ENCODE data around the gene P2RY8. TPM values are rescaled to one million over a fixed set of nuclear protein-coding genes. Genes with fewer than 3 reads are reported as not detected.

The P2RY8 gene
- total RNA-seq, 2 experiments from 2014 or later: 139 TPM

DNA sequence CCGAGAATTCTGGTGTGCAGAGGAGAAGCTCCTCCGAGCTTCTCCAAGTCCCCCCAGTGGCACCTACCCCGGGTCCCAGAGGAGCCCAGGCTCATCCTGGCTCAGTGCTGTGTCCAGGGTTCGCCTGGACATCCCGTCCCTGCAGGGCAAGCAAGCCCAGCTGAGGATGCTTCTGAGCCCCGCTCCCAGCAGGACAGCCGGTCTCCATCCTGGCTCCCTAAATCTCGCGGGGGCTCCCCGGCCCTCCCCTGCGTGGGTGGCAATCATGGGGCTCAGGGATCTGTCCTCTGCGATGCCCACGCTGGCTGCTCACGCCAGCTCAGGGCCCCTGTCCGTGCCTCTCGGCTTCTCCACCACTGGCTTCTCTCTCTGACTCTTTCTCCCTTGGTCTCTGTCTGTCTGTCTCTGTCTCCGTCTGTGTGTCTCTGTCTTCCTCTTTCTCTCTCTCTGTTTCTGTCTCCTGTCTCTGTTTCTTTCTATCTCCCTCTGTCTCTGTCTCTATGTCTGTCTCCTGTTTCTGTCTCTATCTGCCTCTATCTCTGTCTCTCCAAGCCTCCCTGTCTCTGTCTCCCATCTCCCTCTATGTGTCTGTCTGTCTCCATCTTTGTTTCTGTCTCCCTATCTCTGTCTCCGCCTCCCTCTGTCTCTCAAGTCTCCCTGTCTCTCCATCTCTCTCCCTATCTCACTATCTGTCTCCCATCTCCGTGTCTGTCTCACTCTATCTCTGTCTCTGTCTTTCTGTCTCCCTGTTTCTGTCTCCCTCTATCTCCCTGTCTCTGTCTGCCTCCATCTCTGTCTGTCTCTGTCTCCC is 117.2 kb downstream of the P2RY8 start:
- ChIA-PET POLR2A (no interaction called here), CTCF (no interaction called here)
- no peak overlapping the region for H3K4me3 Mint-ChIP-seq
- ATAC-seq (ENCODE audit: poor library complexity) (no peak), DNase-seq (peak in 1 of 14 experiments; percentile 30)
- Histone ChIP-seq H3K36me3 (ENCODE audit: insufficient read depth, low read length) (peaks cover 46% of the 10 kb centered on the region), H3K9me3 (ENCODE audit: control insufficient read depth in 1 of 2, insufficient read depth in 1 of 2, low read length in 2 of 2) (peaks cover 14 to 50% of the 10 kb centered on the region in 2 experiments), H3K27ac (ENCODE audit: low read depth in 1 of 2, low read length in 2 of 2) (no peak overlapping the region), H3K4me3 (ENCODE audit: low read length) (no peak overlapping the region), H3K4me1 (ENCODE audit: insufficient read depth, low read length) (no peaks in the 10 kb centered on the region), H3K27me3 (ENCODE audit: control insufficient read depth in 1 of 2, insufficient read depth in 2 of 2, low read length in 2 of 2) (no peaks in the 10 kb centered on the region)
- peaks cover 52% of the 10 kb centered on the region for H3K36me3 Mint-ChIP-seq (ENCODE audit: low read depth)
- no peak overlapping the region for H3K27ac Mint-ChIP-seq
- no peaks in the 10 kb centered on the region for H3K27me3 Mint-ChIP-seq
- TF ChIP-seq, protein P1, sequence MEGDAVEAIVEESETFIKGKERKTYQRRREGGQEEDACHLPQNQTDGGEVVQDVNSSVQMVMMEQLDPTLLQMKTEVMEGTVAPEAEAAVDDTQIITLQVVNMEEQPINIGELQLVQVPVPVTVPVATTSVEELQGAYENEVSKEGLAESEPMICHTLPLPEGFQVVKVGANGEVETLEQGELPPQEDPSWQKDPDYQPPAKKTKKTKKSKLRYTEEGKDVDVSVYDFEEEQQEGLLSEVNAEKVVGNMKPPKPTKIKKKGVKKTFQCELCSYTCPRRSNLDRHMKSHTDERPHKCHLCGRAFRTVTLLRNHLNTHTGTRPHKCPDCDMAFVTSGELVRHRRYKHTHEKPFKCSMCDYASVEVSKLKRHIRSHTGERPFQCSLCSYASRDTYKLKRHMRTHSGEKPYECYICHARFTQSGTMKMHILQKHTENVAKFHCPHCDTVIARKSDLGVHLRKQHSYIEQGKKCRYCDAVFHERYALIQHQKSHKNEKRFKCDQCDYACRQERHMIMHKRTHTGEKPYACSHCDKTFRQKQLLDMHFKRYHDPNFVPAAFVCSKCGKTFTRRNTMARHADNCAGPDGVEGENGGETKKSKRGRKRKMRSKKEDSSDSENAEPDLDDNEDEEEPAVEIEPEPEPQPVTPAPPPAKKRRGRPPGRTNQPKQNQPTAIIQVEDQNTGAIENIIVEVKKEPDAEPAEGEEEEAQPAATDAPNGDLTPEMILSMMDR (IDR thresholded peaks at IDR 0.05): no peak
- H3K4me1 Mint-ChIP-seq (ENCODE audit: low read depth): no peaks in the 10 kb centered on the region
- H3K9me3 Mint-ChIP-seq: peaks cover 8% of the 10 kb centered on the region
- intact Hi-C loops (cut with DNase I, micrococcal nuclease): no loop called here

DNA sequence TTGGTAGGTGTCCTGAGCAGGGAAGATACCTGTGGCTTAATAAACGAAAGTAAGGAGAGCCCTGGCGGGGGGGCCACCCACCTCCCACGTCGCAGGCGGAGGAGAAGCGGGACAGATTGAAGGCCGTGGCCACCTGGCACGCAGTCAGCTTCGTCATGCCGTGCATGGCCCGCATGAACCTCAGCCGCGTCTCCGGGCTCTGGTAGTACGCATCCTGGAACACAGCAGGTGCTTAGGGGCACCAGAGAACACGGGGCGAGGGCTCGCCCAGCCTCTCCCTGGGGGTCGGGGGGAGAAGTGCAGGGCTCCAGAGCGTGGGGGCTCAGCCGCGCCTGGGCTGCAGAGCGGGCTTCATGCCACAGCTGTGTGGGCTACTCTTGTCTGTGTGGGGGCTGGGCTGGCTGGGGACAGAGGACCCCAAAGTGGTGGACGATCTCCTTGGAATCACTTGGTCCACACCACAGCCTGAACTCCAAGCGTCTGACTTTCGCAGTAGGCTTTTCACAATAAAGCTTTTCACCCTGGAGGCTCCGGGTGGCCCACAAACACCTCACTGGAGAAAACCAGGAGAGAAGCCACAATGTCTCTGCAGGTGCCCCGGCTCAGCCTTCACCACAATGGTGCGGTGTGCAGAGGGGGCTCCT is 118.0 kb downstream of the P2RY8 start:
- peaks cover 51% of the 10 kb centered on the region for H3K36me3 Mint-ChIP-seq (ENCODE audit: low read depth)
- H3K27me3 ChIP-seq (ENCODE audit: control insufficient read depth in 1 of 2, insufficient read depth in 2 of 2, low read length in 2 of 2): no peaks in the 10 kb centered on the region
- H3K4me1 ChIP-seq (ENCODE audit: insufficient read depth, low read length): no peaks in the 10 kb centered on the region
- TF ChIP-seq, protein P1 (IDR thresholded peaks at IDR 0.05): no peak
- ChIA-PET CTCF (no interaction called here), POLR2A (no interaction called here)
- H3K27ac Mint-ChIP-seq: no peak overlapping the region
- H3K4me3 Mint-ChIP-seq: no peak overlapping the region
- peaks cover 48% of the 10 kb centered on the region for H3K36me3 ChIP-seq (ENCODE audit: insufficient read depth, low read length)
- no peak for ATAC-seq (ENCODE audit: poor library complexity)
- H3K27me3 Mint-ChIP-seq: no peaks in the 10 kb centered on the region
- DNase-seq: peak in 1 of 14 experiments; percentile 32
- no peak overlapping the region for H3K27ac ChIP-seq (ENCODE audit: low read depth in 1 of 2, low read length in 2 of 2)
- H3K9me3 Mint-ChIP-seq: peaks cover 7% of the 10 kb centered on the region
- H3K9me3 ChIP-seq (ENCODE audit: control insufficient read depth in 1 of 2, insufficient read depth in 1 of 2, low read length in 2 of 2): peaks cover 14 to 50% of the 10 kb centered on the region in 2 experiments
- no peaks in the 10 kb centered on the region for H3K4me1 Mint-ChIP-seq (ENCODE audit: low read depth)
- intact Hi-C loops (cut with DNase I, micrococcal nuclease): no loop called here
- H3K4me3 ChIP-seq (ENCODE audit: low read length): no peak overlapping the region

DNA sequence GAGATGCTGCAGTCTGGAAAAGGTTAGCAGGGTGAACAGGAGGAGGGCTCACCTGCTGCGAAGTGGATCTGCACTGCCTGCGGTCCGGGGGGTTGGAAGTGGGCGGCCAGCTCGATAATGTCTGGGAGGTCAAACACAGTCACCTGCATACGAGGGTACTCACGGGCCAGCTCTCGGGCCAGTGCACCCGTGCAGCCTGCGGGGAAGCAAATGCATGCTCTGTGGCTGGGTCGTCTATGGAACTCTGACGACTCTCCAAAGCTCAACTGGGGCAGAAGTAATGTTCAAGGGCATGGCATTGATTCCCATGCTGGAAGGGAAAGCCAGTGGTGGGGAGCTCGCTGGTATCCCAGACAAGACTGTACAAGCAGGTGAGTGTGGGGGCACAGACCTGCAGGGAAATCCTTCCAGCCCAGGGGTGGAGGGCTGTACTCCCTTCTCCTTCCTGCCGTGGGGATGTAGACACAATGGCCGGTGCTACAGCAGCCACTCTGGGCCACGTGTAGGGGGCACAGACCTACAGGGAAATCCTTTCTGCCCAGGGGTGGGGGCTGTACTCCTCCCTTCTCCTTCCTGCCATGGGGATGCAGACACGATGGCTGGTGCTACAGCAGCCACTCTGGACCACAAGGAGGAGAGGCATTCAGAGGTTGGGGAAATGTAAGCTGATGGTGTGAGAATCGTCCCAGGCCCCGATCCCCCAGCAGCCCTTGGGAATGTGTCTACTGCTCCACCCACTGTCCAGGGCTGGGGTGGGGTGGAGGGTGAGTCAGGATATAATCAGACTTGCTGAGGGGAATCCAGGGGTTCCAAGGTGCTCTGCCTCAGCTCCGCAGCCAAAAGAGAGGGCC is 118.8 kb downstream of the P2RY8 start:
- peaks cover 49% of the 10 kb centered on the region for H3K36me3 ChIP-seq (ENCODE audit: insufficient read depth, low read length)
- ATAC-seq (ENCODE audit: poor library complexity) (no peak), DNase-seq (peak in 1 of 14 experiments; percentile 30)
- no peak overlapping the region for H3K27ac Mint-ChIP-seq
- no peak overlapping the region for H3K4me3 Mint-ChIP-seq
- CTCF ChIA-PET: no interaction called here
- H3K4me1 Mint-ChIP-seq (ENCODE audit: low read depth): no peaks in the 10 kb centered on the region
- H3K27me3 ChIP-seq (ENCODE audit: control insufficient read depth in 1 of 2, insufficient read depth in 2 of 2, low read length in 2 of 2): no peaks in the 10 kb centered on the region
- H3K9me3 Mint-ChIP-seq: peaks cover 7% of the 10 kb centered on the region
- POLR2A ChIA-PET: no interaction called here
- intact Hi-C loops (cut with DNase I, micrococcal nuclease): no loop called here
- peaks cover 50% of the 10 kb centered on the region for H3K36me3 Mint-ChIP-seq (ENCODE audit: low read depth)
- no peak overlapping the region for H3K27ac ChIP-seq (ENCODE audit: low read depth in 1 of 2, low read length in 2 of 2)
- H3K4me3 ChIP-seq (ENCODE audit: low read length): no peak overlapping the region
- no peaks in the 10 kb centered on the region for H3K4me1 ChIP-seq (ENCODE audit: insufficient read depth, low read length)
- H3K9me3 ChIP-seq (ENCODE audit: control insufficient read depth in 1 of 2, insufficient read depth in 1 of 2, low read length in 2 of 2): peaks cover 14 to 43% of the 10 kb centered on the region in 2 experiments
- TF ChIP-seq, protein P1 (IDR thresholded peaks at IDR 0.05): no peak
- no peaks in the 10 kb centered on the region for H3K27me3 Mint-ChIP-seq
